DMS 273 (cell line): ENCODE results near the gene PNPLA1.

Experiments used
- DNase-seq: peaks from one replicate; lab custom pipeline; 2025; ENCODE audit not compliant: unreplicated experiment; lab: John Stamatoyannopoulos, UW

Gene PNPLA1

GRCh38 chr6:36285187-36285671, 15.4 kb downstream of the PNPLA1 start:
- no peak for DNase-seq

DNA sequence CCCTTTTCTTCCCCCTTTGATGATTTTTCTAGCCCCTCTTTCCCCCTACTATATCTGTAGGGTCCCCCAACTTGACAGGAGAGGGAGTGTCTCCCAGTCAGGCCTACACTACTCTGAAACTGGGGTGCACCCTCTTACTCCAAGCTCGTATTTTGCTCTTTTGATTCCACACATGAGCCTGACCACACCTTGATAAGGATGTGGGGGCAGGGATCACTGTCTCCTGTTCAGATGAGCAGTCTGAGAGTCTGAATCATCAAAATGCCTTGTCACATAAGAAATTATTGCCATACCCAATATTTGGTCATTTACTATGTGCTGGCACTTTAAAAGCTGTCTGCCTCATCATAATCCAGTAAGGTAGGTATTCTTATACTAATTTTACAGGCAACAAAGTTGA, 15.9 kb downstream of the PNPLA1 start:
- DNase-seq, result no peak

DNA sequence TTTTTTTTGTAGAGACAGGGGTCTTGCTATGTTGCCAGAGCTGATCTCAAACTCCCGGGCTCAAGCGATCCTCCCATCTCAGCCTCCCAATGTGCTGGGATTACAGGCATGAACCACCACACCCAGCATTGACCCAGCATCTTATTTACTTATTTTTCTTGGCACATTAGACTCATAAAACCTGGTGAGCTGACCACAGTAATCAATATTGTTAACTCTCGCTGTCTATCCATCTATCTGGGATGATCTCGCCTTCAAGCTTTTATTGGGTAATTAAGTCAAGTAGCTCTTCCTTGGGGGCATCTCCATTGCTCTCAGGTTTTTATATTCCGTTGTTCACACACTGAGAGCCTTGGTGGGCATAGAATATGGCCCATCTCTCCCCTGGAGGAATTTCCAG, 17.0 kb downstream of the PNPLA1 start:
- no peak for DNase-seq

DNA sequence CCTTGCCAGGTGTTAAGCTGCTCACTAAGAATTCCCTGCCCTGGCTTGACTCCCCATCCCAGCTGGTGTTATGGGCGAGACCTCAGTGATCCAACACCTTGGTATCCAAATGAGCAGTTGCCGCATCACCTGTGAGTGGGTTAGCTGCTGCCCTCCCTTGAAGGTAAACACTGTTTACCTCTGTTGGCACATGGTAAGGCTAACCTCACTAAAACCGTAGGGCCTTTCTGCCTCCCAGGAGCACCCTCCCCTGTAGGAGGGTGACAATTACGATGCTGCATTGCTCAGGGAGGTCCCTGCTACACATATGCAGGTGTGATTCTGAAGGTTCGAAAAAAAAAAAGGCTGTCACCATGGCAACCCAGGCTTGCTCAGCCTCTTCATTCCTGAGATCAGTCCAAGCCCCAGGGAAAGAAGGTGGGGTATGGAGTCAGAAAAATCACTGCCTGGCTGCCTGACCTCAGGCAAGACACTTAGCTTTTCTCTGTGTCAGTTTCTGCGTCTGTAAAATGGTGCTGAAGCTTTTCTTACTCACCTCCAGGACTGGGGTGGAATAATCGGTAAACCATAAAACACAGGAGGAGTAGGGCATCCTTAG, 19.5 kb downstream of the PNPLA1 start:
- DNase-seq, result peak; percentile 24

GRCh38 chr6:36290668-36291620, 21.1 kb downstream of the PNPLA1 start:
- no peak for DNase-seq

DNA sequence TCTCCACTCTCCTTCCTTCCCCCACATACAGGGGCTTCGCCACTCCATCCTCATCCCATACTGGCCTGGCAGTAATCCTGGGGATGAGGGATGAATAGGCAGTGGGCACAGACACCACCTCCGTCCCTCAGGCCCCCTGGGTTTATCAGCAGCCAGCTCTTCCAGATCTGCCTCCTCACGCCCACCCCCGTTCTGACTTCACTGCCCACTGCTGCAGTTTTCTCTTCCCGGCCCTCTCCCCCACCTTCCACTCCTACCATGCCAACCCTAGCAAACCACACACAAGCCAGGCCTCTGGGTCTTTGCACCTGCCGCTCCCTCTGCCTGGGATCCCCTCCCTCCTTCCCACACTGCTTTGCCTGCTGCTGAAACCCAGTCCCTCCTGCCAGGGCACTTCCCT, 22.3 kb downstream of the PNPLA1 start:
- DNase-seq, result no peak

DNA sequence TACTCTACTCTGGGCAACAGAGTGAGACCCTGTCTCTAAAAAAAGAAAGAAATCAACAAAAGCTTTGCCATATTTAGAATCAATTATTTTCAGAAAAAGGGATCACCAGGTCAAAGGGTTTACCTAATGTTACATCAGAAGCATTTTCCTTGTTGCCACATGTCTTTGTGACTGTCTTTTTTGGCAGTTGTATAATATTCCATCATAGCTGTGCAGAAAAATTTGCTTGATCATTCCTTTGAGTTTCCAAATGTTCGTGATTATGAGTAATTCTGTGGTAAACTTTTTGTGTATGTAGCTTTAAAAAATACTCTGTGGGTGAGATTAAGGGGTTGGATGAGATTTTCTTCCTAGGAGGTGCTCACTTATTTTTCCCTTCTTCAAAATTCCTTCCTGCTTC, 26.4 kb downstream of the PNPLA1 start:
- DNase-seq, result no peak

DNA sequence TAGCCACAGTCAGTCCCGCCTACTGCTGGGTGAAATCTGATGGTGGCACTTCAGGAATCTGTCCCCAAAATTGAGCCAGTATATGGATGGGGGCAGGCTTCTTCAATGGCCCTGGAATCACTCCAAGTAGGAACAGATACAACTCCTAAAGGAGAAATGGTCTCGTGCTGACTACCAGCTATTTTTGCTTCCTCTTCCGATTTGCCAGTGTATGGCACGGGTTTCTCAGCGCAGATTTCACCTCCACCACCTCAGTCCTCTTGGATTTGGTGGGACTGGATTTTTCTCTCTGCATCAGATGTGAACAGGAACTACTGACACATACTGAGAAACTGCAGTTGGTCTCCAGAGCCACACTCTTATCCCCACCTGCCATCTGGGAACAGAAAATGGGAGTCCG, 27.2 kb downstream of the PNPLA1 start:
- DNase-seq, result no peak

GRCh38 chr6:36297511-36297910, 27.7 kb downstream of the PNPLA1 start:
- no peak for DNase-seq

DNA sequence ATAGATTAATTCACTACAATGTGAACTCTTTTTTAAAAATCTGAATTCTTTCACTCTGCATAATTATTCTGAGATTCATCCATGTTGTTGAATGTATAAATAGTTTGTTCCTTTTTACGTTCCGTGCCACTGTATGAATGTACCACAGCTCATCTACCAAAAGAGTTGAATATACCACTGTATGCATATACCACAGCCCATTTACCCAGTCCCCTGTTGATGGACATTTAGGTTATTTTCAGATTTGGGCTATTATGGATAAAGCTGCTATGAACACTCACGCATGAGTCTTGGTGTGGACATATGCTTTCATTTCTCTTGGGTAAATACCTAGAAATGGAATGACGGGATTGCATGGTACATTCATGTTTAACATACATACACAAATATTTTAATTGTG, 28.2 kb downstream of the PNPLA1 start:
- no peak for DNase-seq

GRCh38 chr6:36301085-36301658, 31.3 kb downstream of the PNPLA1 start:
- DNase-seq, result no peak

DNA sequence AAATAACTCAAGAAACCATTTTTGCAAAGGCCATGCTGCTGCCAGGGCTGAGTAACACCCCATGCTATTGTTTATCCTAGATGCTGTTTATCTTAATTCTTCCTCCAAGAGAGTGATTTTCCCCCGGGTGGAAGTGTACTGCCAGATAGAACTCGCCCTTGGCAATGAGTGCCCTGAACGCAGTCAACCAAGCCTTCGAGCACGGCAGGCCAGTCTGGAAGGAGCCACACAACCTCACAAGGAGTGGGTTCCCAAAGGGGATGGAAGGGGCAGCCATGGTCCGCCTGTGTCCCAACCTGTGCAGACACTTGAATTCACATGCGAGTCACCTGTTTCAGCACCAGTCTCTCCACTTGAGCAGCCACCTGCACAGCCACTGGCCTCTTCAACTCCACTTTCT, 31.9 kb downstream of the PNPLA1 start:
- no peak for DNase-seq

DNA sequence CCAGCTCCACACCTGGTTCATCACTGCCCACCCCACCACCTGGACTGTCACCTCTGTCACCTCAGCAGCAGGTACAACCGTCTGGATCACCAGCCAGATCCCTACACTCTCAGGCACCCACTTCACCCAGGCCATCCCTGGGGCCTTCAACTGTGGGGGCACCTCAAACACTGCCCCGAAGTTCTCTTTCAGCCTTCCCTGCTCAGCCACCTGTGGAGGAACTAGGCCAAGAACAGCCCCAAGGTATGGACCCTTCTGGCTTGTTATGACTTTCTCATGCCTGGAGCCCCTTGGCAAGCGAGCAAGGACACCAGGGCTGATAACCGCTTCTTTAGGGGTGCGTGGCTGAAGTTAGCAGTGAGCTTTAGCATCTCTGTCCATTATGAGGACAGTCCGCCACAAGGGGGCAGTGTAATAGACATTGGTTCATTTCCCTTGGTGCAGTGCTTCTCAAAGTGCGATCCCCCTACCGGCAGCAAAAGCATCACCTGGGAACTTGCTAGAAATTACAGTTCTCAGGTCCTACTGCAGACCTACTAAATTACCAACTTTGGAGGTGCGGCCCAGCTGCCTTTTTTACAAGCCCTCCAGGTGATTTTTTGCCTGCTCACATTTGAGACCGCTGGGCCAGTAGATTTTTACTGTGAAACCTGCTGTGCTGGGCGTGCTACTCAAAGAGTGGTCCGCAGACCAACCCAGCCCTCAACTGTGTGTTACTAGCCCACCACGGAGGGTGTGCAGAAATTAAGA, 32.5 kb downstream of the PNPLA1 start:
- peak; percentile 96 for DNase-seq

- DNase-seq, result no peak
Measured at GRCh38 chr6:36305885-36306284, 36.0 kb downstream of the PNPLA1 start.

- no peak for DNase-seq
Measured at GRCh38 chr6:36306375-36306774, 36.5 kb downstream of the PNPLA1 start.

GRCh38 chr6:36308514-36308913, 38.7 kb downstream of the PNPLA1 start:
- DNase-seq, result no peak

DNA sequence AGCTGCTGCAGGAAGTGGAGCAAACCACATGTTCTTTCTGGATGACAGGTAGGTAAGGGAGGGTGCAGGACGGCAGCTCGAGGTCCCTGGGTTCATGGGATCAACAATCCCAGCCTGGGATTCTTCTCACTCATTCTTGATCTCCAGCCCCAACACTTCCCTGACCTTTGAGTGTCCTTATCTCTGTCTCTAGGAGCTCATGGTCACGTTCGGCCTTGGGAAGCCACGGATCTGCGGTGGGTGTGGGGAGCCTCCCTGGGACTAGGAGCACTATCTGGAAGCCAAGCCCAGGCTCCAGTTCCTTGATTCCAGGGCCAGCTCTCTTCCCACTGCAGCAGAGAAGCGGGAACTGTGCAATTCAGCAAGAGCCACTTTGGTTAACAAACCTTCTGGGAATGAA, 39.3 kb downstream of the PNPLA1 start:
- DNase-seq, result no peak

DNA sequence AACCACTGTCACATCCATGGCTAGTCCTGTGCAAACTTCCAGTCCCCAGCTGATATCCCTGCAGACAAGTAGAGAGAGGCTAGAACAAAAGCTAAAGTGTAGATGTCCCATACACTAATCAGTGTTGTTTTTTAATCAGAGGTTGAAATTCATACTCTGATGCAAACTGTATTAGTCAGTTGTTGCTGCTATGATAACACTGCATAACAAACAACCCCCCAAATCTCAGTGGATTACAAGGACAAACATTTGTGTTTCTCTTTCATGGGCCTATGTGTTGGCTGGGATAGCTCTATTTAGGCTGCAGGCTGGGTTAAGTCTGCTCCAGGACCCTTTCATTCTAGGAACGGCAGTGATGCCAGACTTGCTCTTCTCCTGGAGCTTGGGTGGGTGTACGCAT, 40.0 kb downstream of the PNPLA1 start:
- no peak for DNase-seq

DNA sequence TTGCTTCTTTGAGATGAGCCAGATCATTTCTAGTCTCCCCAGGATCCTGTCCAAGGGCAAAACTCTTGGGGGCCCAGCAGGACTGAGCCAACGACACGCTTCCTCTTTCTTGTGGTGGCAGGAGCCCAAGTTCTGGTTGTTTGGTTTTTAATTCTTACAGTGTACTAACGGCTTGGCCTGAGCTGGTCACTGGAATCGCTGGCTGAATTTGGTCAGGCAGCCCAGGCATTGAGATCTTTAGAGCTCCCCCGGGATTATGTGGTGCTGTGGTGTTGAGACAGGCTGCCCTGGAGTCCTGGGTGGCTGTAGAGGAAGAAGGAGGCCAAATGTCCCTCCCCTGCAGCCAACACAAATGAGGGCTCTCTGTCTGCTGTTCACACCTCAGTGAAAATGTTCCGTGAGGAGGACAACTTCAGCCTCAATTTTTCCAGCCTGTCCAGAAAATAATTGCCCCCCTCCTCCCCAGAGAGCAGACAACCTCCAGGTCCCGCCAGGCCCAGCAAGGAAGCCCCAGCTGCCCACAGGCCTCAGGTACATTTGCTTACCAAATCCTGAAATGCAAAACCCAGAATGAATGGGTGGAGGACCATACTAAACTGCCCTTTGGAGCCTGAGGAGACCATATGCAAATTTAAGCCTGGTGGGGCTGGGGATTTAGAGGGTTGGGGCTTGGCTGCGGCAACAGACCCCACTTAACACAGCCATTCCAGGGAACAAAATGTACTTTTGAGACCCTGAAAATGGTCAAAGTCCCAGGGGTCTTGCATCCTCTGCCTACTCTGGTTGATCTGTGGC, 43.2 kb downstream of the PNPLA1 start:
- DNase-seq, result no peak

DNA sequence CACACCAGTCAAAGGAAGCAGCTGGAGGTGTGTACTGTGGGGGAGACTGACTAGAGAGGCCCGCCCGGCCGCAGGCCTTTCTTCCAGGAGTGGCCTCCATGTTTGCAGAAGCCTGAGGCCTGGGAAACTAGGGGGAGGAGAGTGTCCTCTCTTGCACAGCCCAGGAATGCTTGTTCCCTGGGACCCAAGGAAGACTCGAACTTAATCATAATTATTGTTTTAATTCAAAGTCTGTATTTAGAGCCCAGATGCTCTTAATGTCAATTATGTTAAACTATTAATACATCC, 43.7 kb downstream of the PNPLA1 start:
- DNase-seq, result no peak
